Psoas muscle (tissue), 8 donors: Measurements from ENCODE around the gene KLF12. TPM values are rescaled to one million over a fixed set of nuclear protein-coding genes. Genes with fewer than 3 reads are reported as not detected.
A peak's percentile ranks its signal among the peaks of the same experiment; 100 is the strongest.

Experiments
- ATAC-seq, 4 donors: fragments of 200-7000 bp; cut with Tn5 transposase; one replicate each; pipeline ENCODE4 v1.9.1; 2020; ENCODE audit warnings: moderate library complexity in 3 of 4, mild to moderate bottlenecking in 2 of 4
- DNase-seq, 2 donors: peaks; one replicate each; pipeline ENCODE4 v3.0.0-alpha.2; 2020
- H3K27ac ChIP-seq: fragments of 200-600 bp; one replicate; pipeline ENCODE4 v1.8.0; 2022
- H3K27me3 ChIP-seq, 3 donors: fragments of 200-600 bp in 1 of 3; one replicate each; pipeline versions ENCODE4 v1.6.1 to v1.8.0; 2013 to 2022; ENCODE audit warnings: low read length in 2 of 3, mild to moderate bottlenecking in 2 of 3, moderate library complexity in 1 of 3; ENCODE audit not compliant: insufficient read depth in 3 of 3
- H3K36me3 ChIP-seq, 2 donors: fragments of 200-600 bp in 1 of 2; one replicate each; pipeline versions ENCODE4 v1.6.1 to v1.8.0; 2013 to 2022; ENCODE audit warnings: low read depth in 1 of 2, mild to moderate bottlenecking in 1 of 2, moderate library complexity in 1 of 2; ENCODE audit not compliant: insufficient read depth in 1 of 2
- H3K4me1 ChIP-seq: fragments of 200-600 bp; one replicate; pipeline ENCODE4 v1.8.0; 2022
- H3K4me3 ChIP-seq: fragments of 200-600 bp; one replicate; pipeline ENCODE4 v1.8.0; 2022; ENCODE audit warnings: mild to moderate bottlenecking
- H3K9me3 ChIP-seq: fragments of 200-600 bp; one replicate; pipeline ENCODE4 v1.8.0; 2022
- WGBS, 3 donors: extraction: QIAGEN DNeasy Blood & Tissue Kit; methylation state at CpG; one replicate each; pipeline versions ENCODE4 v1.1.6 to v1.1.7; 2013; 5-methylcytosine and 5-hydroxymethylcytosine counted together
- intact Hi-C, 2 donors: fragments of 100-400 bp; cut with DNase I; formaldehyde crosslinking; loops; one replicate each; pipeline versions ENCODE4 v1.11.0 to v1.14.2; 2022
- polyA plus RNA-seq, 3 donors: library from polyadenylated mRNA; stranded (reverse); fragments of 200-250 nt; gene quantifications; one replicate each; pipeline ENCODE4 v1.2.3, GENCODE V29; 2013
- total RNA-seq, 4 donors: library from RNA; stranded (reverse); fragmentation: NEBNext Ultra II Directional in 2 of 4; extraction: Animal tissue kit (Norgen Biotek cat#: 25700) in 2 of 4; gene quantifications; one replicate each; pipeline versions ENCODE4 v1.2.1 to v1.2.4, GENCODE V29; 2021 to 2023
- TF ChIP-seq, protein P1 (sequence below): fragments of 200-600 bp; IDR thresholded peaks from one replicate; pipeline ENCODE4 v1.8.0; 2022; ENCODE audit warnings: antibody characterized with exemption
- donor health status: healthy with polysubstance abuse.
- donor health status: DM: no; HTN: no; CAD: no; lungs with moderate emphysema.
- donor health status: Bipolar disorder and iron deficiency.
- donor health status: healthy.
- donor health status: DM: yes; HTN: yes; CAD: no.
- donor health status: DM: no; HTN: no; CAD: no.
- donor health status: DM: no; HTN: no; CAD: no.
- donor health status: DM: yes; HTN: yes; CAD: no.

Gene KLF12
- total and polyA plus RNA-seq, 7 donors, result 0.55 to 12.4 (median 8.0) TPM

- H3K27ac ChIP-seq, result no peak overlapping the region
- H3K36me3 ChIP-seq, result no peaks in the 10 kb centered on the region
- TF ChIP-seq, protein P1, sequence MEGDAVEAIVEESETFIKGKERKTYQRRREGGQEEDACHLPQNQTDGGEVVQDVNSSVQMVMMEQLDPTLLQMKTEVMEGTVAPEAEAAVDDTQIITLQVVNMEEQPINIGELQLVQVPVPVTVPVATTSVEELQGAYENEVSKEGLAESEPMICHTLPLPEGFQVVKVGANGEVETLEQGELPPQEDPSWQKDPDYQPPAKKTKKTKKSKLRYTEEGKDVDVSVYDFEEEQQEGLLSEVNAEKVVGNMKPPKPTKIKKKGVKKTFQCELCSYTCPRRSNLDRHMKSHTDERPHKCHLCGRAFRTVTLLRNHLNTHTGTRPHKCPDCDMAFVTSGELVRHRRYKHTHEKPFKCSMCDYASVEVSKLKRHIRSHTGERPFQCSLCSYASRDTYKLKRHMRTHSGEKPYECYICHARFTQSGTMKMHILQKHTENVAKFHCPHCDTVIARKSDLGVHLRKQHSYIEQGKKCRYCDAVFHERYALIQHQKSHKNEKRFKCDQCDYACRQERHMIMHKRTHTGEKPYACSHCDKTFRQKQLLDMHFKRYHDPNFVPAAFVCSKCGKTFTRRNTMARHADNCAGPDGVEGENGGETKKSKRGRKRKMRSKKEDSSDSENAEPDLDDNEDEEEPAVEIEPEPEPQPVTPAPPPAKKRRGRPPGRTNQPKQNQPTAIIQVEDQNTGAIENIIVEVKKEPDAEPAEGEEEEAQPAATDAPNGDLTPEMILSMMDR, result no peak
- H3K27me3 ChIP-seq, result no peaks in the 10 kb centered on the region
- peak in 1 of 4 donors; percentile 57 for ATAC-seq
- peaks cover 11% of the 10 kb centered on the region for H3K9me3 ChIP-seq
- intact Hi-C loops, result no loop called here
- no peak overlapping the region for H3K4me3 ChIP-seq
- peaks cover 10% of the 10 kb centered on the region for H3K4me1 ChIP-seq
- DNase-seq, result no peak
- 96 to 100% (median 100%) methylated on average over 1 of the region's 1 CpG for WGBS, 3 donors
Observed at GRCh38 chr13:74114202-74114601, 20.0 kb downstream of the KLF12 start.

- peaks cover 10% of the 10 kb centered on the region for H3K4me1 ChIP-seq
- no peaks in the 10 kb centered on the region for H3K27me3 ChIP-seq
- intact Hi-C loops, result no loop called here
- TF ChIP-seq, protein P1, result no peak
- no peaks in the 10 kb centered on the region for H3K9me3 ChIP-seq
- H3K36me3 ChIP-seq, result no peaks in the 10 kb centered on the region
- H3K27ac ChIP-seq, result no peak overlapping the region
- whole genome bisulfite sequencing, 3 donors, result 38 to 65% (median 43%) methylated on average over 5 of the region's 5 CpGs
- DNase-seq (no peak), ATAC-seq (no peak)
- H3K4me3 ChIP-seq, result no peak overlapping the region
Observed at GRCh38 chr13:74111901-74112824, 22.0 kb downstream of the KLF12 start.

- Histone ChIP-seq H3K9me3 (no peaks in the 10 kb centered on the region), H3K27me3 (no peaks in the 10 kb centered on the region), H3K4me1 (peaks cover 10% of the 10 kb centered on the region), H3K36me3 (no peaks in the 10 kb centered on the region), H3K27ac (no peak overlapping the region), H3K4me3 (no peak overlapping the region)
- intact Hi-C loops, result no loop called here
- DNase-seq (no peak), ATAC-seq (no peak)
- TF ChIP-seq, protein P1, result no peak
Observed at GRCh38 chr13:74111399-74111798, 22.8 kb downstream of the KLF12 start.

- no peak overlapping the region for H3K27ac ChIP-seq
Observed at GRCh38 chr13:74110053-74110452, 24.2 kb downstream of the KLF12 start.

More at GRCh38 chr13:74110053-74110452, 24.2 kb downstream of the KLF12 start:
- Histone ChIP-seq H3K4me3 (no peak overlapping the region), H3K9me3 (no peaks in the 10 kb centered on the region), H3K4me1 (peaks cover 15% of the 10 kb centered on the region), H3K27me3 (no peaks in the 10 kb centered on the region), H3K36me3 (no peaks in the 10 kb centered on the region)
- intact Hi-C loops, result no loop called here
- ATAC-seq (no peak), DNase-seq (no peak)
- TF ChIP-seq, protein P1, result no peak
- 67 to 73% (median 72%) methylated on average over 4 of the region's 4 CpGs for WGBS, 3 donors
